Hematopoietic multipotent progenitor cell (in vitro differentiated cells): ENCODE measurements around the gene TMEM266. TPM values are rescaled to one million over a fixed set of nuclear protein-coding genes. Genes with fewer than 3 reads are reported as not detected.

ENCODE experiments used
- DNase-seq, 3 donors: peaks; one replicate each; pipeline ENCODE4 v3.0.0-alpha.2; 2011 to 2015; ENCODE audit warnings: low read depth in 2 of 3, low spot score in 2 of 3
- total RNA-seq: library from RNA; depleted of rRNA; stranded (reverse); fragments of >200 nt; gene quantifications from one replicate; pipeline ENCODE4 v1.2.3, GENCODE V29; 2012

The TMEM266 gene
- total RNA-seq, 1 donor: not detected

GRCh38 chr15:76178296-76179000 is 118.7 kb downstream of the TMEM266 start:
- DNase-seq: no peak

- DNase-seq: no peak
These were observed 119.2 kb downstream of the TMEM266 start for GRCh38 chr15:76179023-76179422.

- DNase-seq: no peak
These were observed 120.5 kb downstream of the TMEM266 start for GRCh38 chr15:76180321-76180720.

GRCh38 chr15:76181705-76182107 is 121.9 kb downstream of the TMEM266 start:
- DNase-seq: no peak

- no peak for DNase-seq
These were observed 124.3 kb downstream of the TMEM266 start for GRCh38 chr15:76183930-76184649.

GRCh38 chr15:76184650-76185035 is 124.9 kb downstream of the TMEM266 start:
- no peak for DNase-seq

- DNase-seq: peak in 1 of 3 donors; percentile 57
These were observed 125.9 kb downstream of the TMEM266 start for GRCh38 chr15:76185716-76186115.

GRCh38 chr15:76187163-76187562 is 127.4 kb downstream of the TMEM266 start:
- DNase-seq: no peak

- no peak for DNase-seq
These were observed 129.3 kb downstream of the TMEM266 start for GRCh38 chr15:76189106-76189505.

- DNase-seq: no peak
These were observed 130.3 kb downstream of the TMEM266 start for GRCh38 chr15:76190070-76190564.

GRCh38 chr15:76190751-76191538 is 131.2 kb downstream of the TMEM266 start:
- DNase-seq: peak; percentile 26 to 76 (median 59)

- peak in 2 of 3 donors; percentile 19 to 23 for DNase-seq
These were observed 131.9 kb downstream of the TMEM266 start for GRCh38 chr15:76191539-76192244.

- DNase-seq: no peak
These were observed 132.9 kb downstream of the TMEM266 start for GRCh38 chr15:76192715-76193114.

GRCh38 chr15:76193934-76194333 is 134.1 kb downstream of the TMEM266 start:
- no peak for DNase-seq

- DNase-seq: no peak
These were observed 135.9 kb downstream of the TMEM266 start for GRCh38 chr15:76195506-76196268.

GRCh38 chr15:76196269-76197231 is 136.8 kb downstream of the TMEM266 start:
- DNase-seq: peak in 2 of 3 donors; percentile 33 to 59

GRCh38 chr15:76197703-76198455 is 138.1 kb downstream of the TMEM266 start:
- no peak for DNase-seq
